CD4-positive, alpha-beta T cell (primary cell): ENCODE measurements around the gene IL22RA1. TPM values are rescaled to one million over a fixed set of nuclear protein-coding genes. Genes with fewer than 3 reads are reported as not detected.
A peak's percentile ranks its signal among the peaks of the same experiment; 100 is the strongest.

Experiments used
- ATAC-seq: fragments of 200-7000 bp; cut with Tn5 transposase; one replicate; pipeline ENCODE4 v1.10.0; 2022; ENCODE audit warnings: mild to moderate bottlenecking; ENCODE audit not compliant: poor library complexity
- CTCF ChIA-PET: fragments of 350-600 bp; sonication (Branson Sonifier 250); formaldehyde crosslinking; loops from one replicate; lab custom pipeline; 2021; ENCODE audit warnings: antibody characterized with exemption, inconsistent platforms; lab: Charles Lee
- POLR2A ChIA-PET: fragments of 350-600 bp; sonication (Branson Sonifier 250); formaldehyde crosslinking; loops from one replicate; lab custom pipeline; 2021; ENCODE audit warnings: antibody characterized with exemption, inconsistent platforms; lab: Charles Lee
- DNase-seq, 14 experiments: peaks; one replicate each; pipeline ENCODE4 v3.0.0-alpha.2; 2013 to 2020; ENCODE audit warnings: mixed read lengths in 2 of 14
- H3K27ac ChIP-seq, 2 donors: one replicate each; pipeline versions ENCODE4 v1.5.1 to v1.7.0; 2013; ENCODE audit warnings: low read length in 2 of 2, low read depth in 1 of 2, mild to moderate bottlenecking in 1 of 2
- H3K27me3 ChIP-seq, 2 experiments: 1 replicate in 1 of 2; 2 replicates in 1 of 2; pipeline versions ENCODE4 v1.6.1 to v1.7.0; 2013; ENCODE audit warnings: low read length in 2 of 2, control low read depth in 1 of 2, mild to moderate bottlenecking in 1 of 2, moderate library complexity in 1 of 2; ENCODE audit not compliant: insufficient read depth in 2 of 2, control insufficient read depth in 1 of 2
- H3K36me3 ChIP-seq: one replicate; pipeline ENCODE4 v1.6.1; 2013; ENCODE audit warnings: low read length, control low read depth; ENCODE audit not compliant: insufficient read depth
- H3K4me1 ChIP-seq: one replicate; pipeline ENCODE4 v1.6.1; 2013; ENCODE audit warnings: low read length, control low read depth; ENCODE audit not compliant: insufficient read depth
- H3K4me3 ChIP-seq: one replicate; pipeline ENCODE4 v1.5.1; 2013; ENCODE audit warnings: mild to moderate bottlenecking, low read length, moderate library complexity
- H3K9me3 ChIP-seq, 2 experiments: 1 replicate in 1 of 2; 2 replicates in 1 of 2; pipeline versions ENCODE4 v1.6.1 to v1.7.0; 2013; ENCODE audit warnings: low read length in 2 of 2, mild to moderate bottlenecking in 2 of 2, control low read depth in 1 of 2, moderate library complexity in 1 of 2; ENCODE audit not compliant: control insufficient read depth in 1 of 2, insufficient read depth in 1 of 2
- H3K27ac Mint-ChIP-seq: one replicate; pipeline ENCODE4 v1.8.0; 2020; ENCODE audit warnings: mixed read lengths
- H3K27me3 Mint-ChIP-seq: one replicate; pipeline ENCODE4 v1.8.0; 2021; ENCODE audit warnings: mixed read lengths
- H3K36me3 Mint-ChIP-seq: one replicate; pipeline ENCODE4 v1.8.0; 2021; ENCODE audit warnings: low read depth, mixed read lengths
- H3K4me1 Mint-ChIP-seq: one replicate; pipeline ENCODE4 v1.8.0; 2021; ENCODE audit warnings: low read depth, mixed read lengths
- H3K4me3 Mint-ChIP-seq: one replicate; pipeline ENCODE4 v1.8.0; 2020; ENCODE audit warnings: mild to moderate bottlenecking, mixed read lengths
- H3K9me3 Mint-ChIP-seq: one replicate; pipeline ENCODE4 v1.8.0; 2020; ENCODE audit warnings: mixed read lengths
- CTCF ChIP-seq: fragments of 200-600 bp; IDR thresholded peaks from one replicate; pipeline ENCODE4 v1.8.0; 2022; ENCODE audit warnings: antibody characterized with exemption, mild to moderate bottlenecking
- intact Hi-C, 2 experiments: fragments of 100-400 bp; cut with DNase I in 1 of 2; cut with micrococcal nuclease in 1 of 2; formaldehyde crosslinking; loops; one replicate each; pipeline versions ENCODE4 v1.15.1 to v1.9.0; 2023 to 2025; cut with DNase I, micrococcal nuclease
- total RNA-seq, 174 experiments: library from RNA in 2 of 174; stranded (reverse) in 2 of 174; gene quantifications; one replicate each; pipeline ENCODE4 v1.2.3 and lab custom pipeline; 2021 to 2026

The IL22RA1 gene
- total RNA-seq, 2 experiments from 2014 or later, result not detected

- intact Hi-C loops, result loop anchor here in 1 of 2 experiments (2.0 kb wide), 1 partner anchor 43 kb away; no protein-coding TSS in a partner anchor
- Mint-ChIP-seq H3K27me3 (peaks cover 42% of the 10 kb centered on the region), H3K4me3 (no peak overlapping the region), H3K4me1 (peaks cover 5% of the 10 kb centered on the region), H3K27ac (no peak overlapping the region), H3K36me3 (no peaks in the 10 kb centered on the region), H3K9me3 (no peaks in the 10 kb centered on the region)
- Histone ChIP-seq H3K4me3 (no peak overlapping the region), H3K36me3 (no peaks in the 10 kb centered on the region), H3K27me3 (peaks cover 0 to 13% of the 10 kb centered on the region in 2 experiments), H3K27ac (no peak overlapping the region), H3K9me3 (no peaks in the 10 kb centered on the region), H3K4me1 (peaks cover 9% of the 10 kb centered on the region)
- no peak for TF ChIP-seq CTCF
- ChIA-PET POLR2A (no interaction called here), CTCF (no interaction called here)
- ATAC-seq (no peak), DNase-seq (no peak)
Measured at GRCh38 chr1:24113641-24114033, 29.3 kb downstream of the IL22RA1 start.

GRCh38 chr1:24111996-24112779 is 30.8 kb downstream of the IL22RA1 start, which contains the start of gene MYOM3:
TSS of gene MYOM3 (minus strand) at chr1:24112135. CDS start at chr1:24108636, 3,499 bp downstream.
- H3K4me1 ChIP-seq, result peaks cover 9% of the 10 kb centered on the region
- Mint-ChIP-seq H3K4me1 (peaks cover 5% of the 10 kb centered on the region), H3K4me3 (no peak within 1 kb of the TSS), H3K36me3 (no peaks in the 10 kb centered on the region), H3K9me3 (no peaks in the 10 kb centered on the region), H3K27me3 (peaks cover 32% of the 10 kb centered on the region), H3K27ac (no peak within 1 kb of the TSS)
- peak; percentile 88 for ATAC-seq
- H3K36me3 ChIP-seq, result no peaks in the 10 kb centered on the region
- no peak within 1 kb of the TSS for H3K4me3 ChIP-seq
- intact Hi-C loops, result loop anchor here in 1 of 2 experiments (2.0 kb wide), 1 partner anchor 41 kb away; no protein-coding TSS in a partner anchor
- H3K27me3 ChIP-seq, result peaks cover 0 to 8% of the 10 kb centered on the region in 2 experiments
- TF ChIP-seq CTCF, result no peak
- H3K9me3 ChIP-seq, result no peaks in the 10 kb centered on the region
- ChIA-PET POLR2A (no interaction called here), CTCF (interaction anchor here (0.5 kb wide), 1 partner anchor 159 kb away, joined by 3 read pairs; no protein-coding TSS in a partner anchor)
- H3K27ac ChIP-seq, result no peak within 1 kb of the TSS
- peak in 13 of 14 experiments; percentile 14 to 61 (median 34) for DNase-seq

- intact Hi-C loops, result no loop called here
- peaks cover 5% of the 10 kb centered on the region for H3K4me1 Mint-ChIP-seq
- no peak for TF ChIP-seq CTCF
- H3K36me3 Mint-ChIP-seq, result no peaks in the 10 kb centered on the region
- no peak overlapping the region for H3K4me3 Mint-ChIP-seq
- Histone ChIP-seq H3K36me3 (no peaks in the 10 kb centered on the region), H3K4me1 (peaks cover 9% of the 10 kb centered on the region), H3K27me3 (peaks cover 0 to 1% of the 10 kb centered on the region in 2 experiments), H3K27ac (no peak overlapping the region), H3K4me3 (no peak overlapping the region), H3K9me3 (no peaks in the 10 kb centered on the region)
- POLR2A ChIA-PET, result no interaction called here
- no peak for ATAC-seq
- CTCF ChIA-PET, result no interaction called here
- H3K27me3 Mint-ChIP-seq, result peaks cover 26% of the 10 kb centered on the region
- no peak for DNase-seq
- H3K27ac Mint-ChIP-seq, result no peak overlapping the region
- no peaks in the 10 kb centered on the region for H3K9me3 Mint-ChIP-seq
Measured at GRCh38 chr1:24111262-24111995, 31.5 kb downstream of the IL22RA1 start.
